ENCODE measurements around the gene ARHGAP6.
"Not testable (repeated sequence)": the region's sequence is repeated elsewhere in the genome, so short reads cannot be mapped to it uniquely, and the experiment has no call there.

ARHGAP6 gene

GRCh38 chrX:11530621-11531020 lies 135.1 kb downstream of the ARHGAP6 start:
- no peak for DNase-seq

DNA sequence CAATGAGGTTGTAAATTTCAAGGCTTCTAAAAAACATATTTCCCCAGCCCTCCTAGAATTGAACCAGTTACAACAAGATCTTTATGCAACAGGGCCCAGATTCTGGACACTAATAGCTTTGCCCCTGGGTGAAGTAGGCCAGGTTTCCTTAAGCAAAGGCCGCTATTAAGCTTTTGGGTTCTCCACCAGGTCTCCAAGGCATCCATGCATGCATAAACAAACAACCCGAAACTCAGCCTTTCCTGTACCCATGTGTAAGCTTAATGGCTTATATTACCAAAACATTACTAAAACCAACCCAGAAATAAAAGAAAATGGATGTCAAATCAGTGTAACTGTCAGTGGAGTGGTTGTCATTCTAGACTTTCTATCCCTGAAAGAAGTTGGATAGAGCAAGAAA lies 137.1 kb downstream of the ARHGAP6 start:
- no peak for DNase-seq

DNA sequence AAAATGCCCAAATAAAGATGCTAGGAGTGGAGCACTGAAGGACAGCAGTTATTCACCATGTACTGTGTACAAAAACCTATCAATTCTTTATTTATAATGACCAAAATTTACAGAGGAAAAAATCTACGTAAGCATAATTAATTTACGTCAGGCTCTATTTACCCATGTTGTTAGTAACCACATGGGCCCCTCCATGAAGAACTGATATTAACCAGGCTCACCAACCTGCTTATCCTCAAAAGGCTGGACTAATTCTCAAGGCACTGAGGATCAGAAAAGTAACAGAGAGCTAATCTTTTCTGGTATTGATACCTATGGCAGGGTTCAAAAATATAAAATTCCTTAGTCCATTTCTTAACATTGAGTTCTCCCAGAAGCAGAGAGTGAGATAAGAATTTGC lies 140.0 kb downstream of the ARHGAP6 start:
- no peak for DNase-seq

- DNase-seq: not testable (repeated sequence)
Measured at GRCh38 chrX:11519234-11519633, 146.5 kb downstream of the ARHGAP6 start.

DNA sequence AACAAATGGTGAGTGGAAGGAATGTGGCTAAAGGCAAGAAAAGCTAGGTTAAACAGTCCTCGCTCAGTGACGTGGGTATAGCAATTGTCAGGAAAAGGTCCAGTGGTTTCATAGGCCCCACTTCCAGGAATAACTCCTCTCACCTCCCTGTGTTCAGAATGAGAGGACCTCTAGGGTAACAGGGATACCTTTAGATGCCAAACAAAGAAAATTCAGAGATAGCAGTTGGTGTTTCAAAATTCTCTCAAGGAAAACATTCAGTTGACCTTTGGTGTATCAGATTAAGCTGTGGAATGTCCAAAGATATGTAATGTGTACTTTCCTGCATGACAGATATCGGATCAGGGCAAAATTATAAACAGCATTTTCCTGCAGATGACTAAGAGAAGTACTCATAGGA lies 155.9 kb downstream of the ARHGAP6 start:
- DNase-seq: no peak

GRCh38 chrX:11504234-11504633 lies 161.5 kb downstream of the ARHGAP6 start:
- DNase-seq: no peak

GRCh38 chrX:11499076-11500044 lies 166.4 kb downstream of the ARHGAP6 start:
- DNase-seq: no peak

- DNase-seq: not testable (repeated sequence)
Measured at GRCh38 chrX:11491375-11491774, 174.3 kb downstream of the ARHGAP6 start.

DNA sequence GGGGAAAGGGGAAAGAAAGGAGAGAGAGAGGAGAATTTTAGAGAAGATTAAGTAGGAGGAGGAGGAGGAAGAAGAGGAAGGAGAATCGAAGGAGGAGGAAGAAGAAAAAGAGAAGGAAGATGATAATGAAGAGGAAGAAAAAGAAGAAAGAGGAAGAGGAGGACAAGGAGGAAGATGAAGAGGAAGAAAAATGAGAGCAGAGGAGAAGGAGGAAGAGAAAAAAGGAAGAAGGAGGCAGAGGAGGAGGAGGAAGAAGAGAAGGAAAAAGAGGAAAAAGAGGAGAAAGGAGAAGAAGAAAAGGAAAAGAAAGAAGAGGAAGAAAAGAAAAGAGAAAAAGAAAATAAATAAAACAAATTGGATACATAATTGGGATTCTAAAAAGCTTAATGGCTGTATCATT lies 181.4 kb downstream of the ARHGAP6 start:
- DNase-seq: no peak

DNA sequence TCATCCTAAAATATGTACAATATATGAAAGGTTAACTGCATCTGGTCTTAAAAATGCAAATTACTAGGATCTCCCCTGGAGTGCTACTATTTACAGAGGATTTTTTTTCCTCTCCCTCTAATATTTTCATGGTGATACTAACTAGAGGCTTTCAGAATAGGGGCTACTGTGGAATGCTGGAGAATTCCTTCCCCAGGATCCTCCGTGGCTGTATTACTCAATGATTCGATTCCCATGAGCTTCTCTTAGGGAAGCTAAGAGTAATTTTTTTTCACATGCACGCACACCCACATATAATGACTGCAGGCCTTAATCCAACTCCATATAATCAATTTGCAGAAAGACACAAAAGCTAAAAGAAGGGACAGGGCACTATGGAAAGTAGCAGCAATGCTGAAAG lies 184.7 kb downstream of the ARHGAP6 start:
- DNase-seq: no peak

GRCh38 chrX:11480626-11481025 lies 185.1 kb downstream of the ARHGAP6 start:
- no peak for DNase-seq

GRCh38 chrX:11478911-11479310 lies 186.8 kb downstream of the ARHGAP6 start:
- DNase-seq: no peak

GRCh38 chrX:11478026-11478425 lies 187.7 kb downstream of the ARHGAP6 start:
- DNase-seq: no peak

DNA sequence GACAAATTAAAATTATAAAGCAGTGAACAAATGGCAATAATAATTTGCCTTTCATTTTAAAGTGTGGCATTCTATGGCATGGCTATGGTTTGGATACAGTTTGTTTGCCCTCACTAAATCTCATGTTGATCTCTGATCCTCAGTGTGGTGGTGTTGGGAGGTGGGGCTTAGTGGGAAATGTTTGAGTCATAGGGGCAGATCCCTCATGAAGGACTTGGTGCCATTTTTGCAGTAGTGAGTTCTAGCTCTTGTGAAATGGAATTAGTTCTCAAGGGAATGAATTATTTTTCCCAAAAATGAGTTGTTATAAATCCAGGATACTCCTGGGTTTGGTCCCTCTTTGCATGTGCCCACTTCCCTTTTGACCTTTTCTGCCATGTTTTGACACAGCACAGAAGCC lies 191.1 kb downstream of the ARHGAP6 start:
- no peak for DNase-seq

GRCh38 chrX:11474021-11474420 lies 191.7 kb downstream of the ARHGAP6 start:
- no peak for DNase-seq

DNA sequence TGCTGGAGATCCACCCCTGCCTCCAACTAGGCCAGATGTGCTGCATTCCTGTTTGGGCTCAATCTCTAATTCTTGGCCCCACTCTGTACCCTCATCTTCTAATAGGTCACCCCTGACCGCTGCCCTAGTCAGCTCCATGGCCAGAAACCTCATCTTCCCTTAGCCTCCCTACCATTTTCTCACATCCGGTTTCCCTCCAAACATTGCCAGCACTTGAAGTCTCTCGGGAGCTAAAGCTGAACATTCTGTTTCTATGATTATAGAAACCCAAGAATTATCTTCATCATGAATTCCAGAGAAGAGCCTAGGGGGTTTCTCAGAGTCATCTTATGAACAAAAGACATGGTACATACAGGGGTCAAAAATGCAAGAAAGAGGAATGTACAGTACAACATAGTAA lies 192.8 kb downstream of the ARHGAP6 start:
- DNase-seq: no peak

GRCh38 chrX:11472381-11472780 lies 193.3 kb downstream of the ARHGAP6 start:
- DNase-seq: no peak

GRCh38 chrX:11470250-11470974 lies 195.3 kb downstream of the ARHGAP6 start:
- no peak for DNase-seq

- DNase-seq: no peak
Measured at GRCh38 chrX:11465648-11466411, 199.9 kb downstream of the ARHGAP6 start.

- no peak for DNase-seq
Measured at GRCh38 chrX:11464836-11465463, 200.8 kb downstream of the ARHGAP6 start.

DNA sequence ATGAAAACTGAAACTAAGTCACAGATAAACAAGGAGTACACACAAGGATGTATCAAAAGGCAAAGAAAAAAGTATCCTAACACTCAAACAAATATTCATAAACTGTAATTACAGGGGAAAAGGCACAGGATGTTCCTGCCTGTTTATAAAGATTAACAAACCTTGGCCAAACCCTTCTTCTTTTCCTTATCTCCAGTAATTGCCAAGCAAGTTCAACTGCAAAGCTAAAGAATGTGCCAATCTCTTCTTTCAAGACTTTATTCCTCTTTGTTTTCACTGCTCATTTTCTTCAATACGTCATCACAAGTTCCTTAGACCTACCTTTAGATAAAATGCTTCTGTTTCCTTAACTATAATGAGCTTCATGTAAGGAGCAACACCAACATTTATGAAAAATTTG lies 201.3 kb downstream of the ARHGAP6 start:
- no peak for DNase-seq

DNA sequence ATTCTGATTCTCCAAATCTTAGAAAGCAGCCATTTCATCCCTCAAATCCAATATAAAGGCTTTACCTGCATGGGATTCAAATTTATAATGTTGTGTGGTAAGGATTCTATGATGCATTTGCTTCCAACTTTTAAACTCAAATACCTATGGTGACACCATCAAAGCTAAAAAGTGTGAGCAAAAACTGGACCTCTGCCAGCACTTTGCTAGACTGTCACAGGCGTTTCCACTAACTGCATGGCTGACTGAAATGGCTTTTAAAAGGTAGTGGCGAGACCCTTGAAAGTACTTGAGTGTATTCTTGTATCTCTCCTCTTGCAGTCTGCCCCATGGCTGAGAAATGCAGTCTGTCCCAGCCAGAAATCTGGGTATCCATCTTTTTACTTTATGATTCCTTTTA lies 203.1 kb downstream of the ARHGAP6 start:
- no peak for DNase-seq

DNA sequence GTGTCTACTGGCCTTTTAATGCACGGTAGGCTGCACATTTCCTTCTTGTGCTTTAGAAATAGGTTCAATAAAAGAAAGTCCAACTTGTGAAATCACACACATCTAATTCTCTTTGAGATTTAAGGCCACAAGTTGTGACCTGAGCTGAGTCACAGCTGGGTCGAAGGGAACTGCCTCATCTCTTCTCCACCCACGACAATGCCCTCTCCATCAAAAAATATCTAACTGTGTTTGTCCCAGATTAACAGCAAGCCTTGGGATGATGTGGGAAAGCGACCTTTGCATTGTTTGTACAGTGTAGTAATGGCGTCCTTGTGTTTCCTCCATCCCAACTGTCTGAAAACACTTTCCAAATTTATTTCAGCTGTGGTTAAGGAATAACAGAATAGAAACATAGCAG lies 203.6 kb downstream of the ARHGAP6 start:
- peak in 1 of 4 experiments; percentile 0 for DNase-seq

Measured in suppressor macrophage (primary cell).